GM04503 (cell line): ENCODE results near the gene DPP10.

Source experiments
- DNase-seq: peaks from one replicate; pipeline ENCODE4 v3.0.0-alpha.2; 2012; ENCODE audit warnings: low read depth

Gene DPP10

GRCh38 chr2:115160531-115161080 is 718.2 kb downstream of the DPP10 start:
- no peak for DNase-seq

- DNase-seq: no peak
Observed at GRCh38 chr2:115161081-115161770, 718.8 kb downstream of the DPP10 start.

GRCh38 chr2:115161771-115162493 is 719.5 kb downstream of the DPP10 start:
- no peak for DNase-seq

GRCh38 chr2:115162494-115163293 is 720.3 kb downstream of the DPP10 start:
- no peak for DNase-seq

GRCh38 chr2:115163572-115163971 is 721.1 kb downstream of the DPP10 start:
- DNase-seq: no peak

- no peak for DNase-seq
Observed at GRCh38 chr2:115165529-115166109, 723.2 kb downstream of the DPP10 start.

GRCh38 chr2:115168457-115168856 is 726.0 kb downstream of the DPP10 start:
- DNase-seq: no peak

GRCh38 chr2:115169814-115170213 is 727.4 kb downstream of the DPP10 start:
- no peak for DNase-seq

- DNase-seq: no peak
Observed at GRCh38 chr2:115171751-115172150, 729.3 kb downstream of the DPP10 start.

- DNase-seq: no peak
Observed at GRCh38 chr2:115174651-115175050, 732.2 kb downstream of the DPP10 start.

- DNase-seq: no peak
Observed at GRCh38 chr2:115183144-115183543, 740.7 kb downstream of the DPP10 start.

- no peak for DNase-seq
Observed at GRCh38 chr2:115190459-115190858, 748.0 kb downstream of the DPP10 start.

- no peak for DNase-seq
Observed at GRCh38 chr2:115194623-115195022, 752.2 kb downstream of the DPP10 start.

GRCh38 chr2:115196587-115196986 is 754.1 kb downstream of the DPP10 start:
- no peak for DNase-seq

- no peak for DNase-seq
Observed at GRCh38 chr2:115199966-115200365, 757.5 kb downstream of the DPP10 start.

- DNase-seq: no peak
Observed at GRCh38 chr2:115201386-115201785, 758.9 kb downstream of the DPP10 start.

- DNase-seq: no peak
Observed at GRCh38 chr2:115208493-115209164, 766.2 kb downstream of the DPP10 start.

GRCh38 chr2:115214050-115214449 is 771.6 kb downstream of the DPP10 start:
- no peak for DNase-seq

GRCh38 chr2:115219296-115219695 is 776.9 kb downstream of the DPP10 start:
- no peak for DNase-seq

- DNase-seq: no peak
Observed at GRCh38 chr2:115234186-115234585, 791.7 kb downstream of the DPP10 start.

GRCh38 chr2:115234737-115235136 is 792.3 kb downstream of the DPP10 start:
- no peak for DNase-seq

- DNase-seq: no peak
Observed at GRCh38 chr2:115248066-115248465, 805.6 kb downstream of the DPP10 start.
